Central memory CD8-positive, alpha-beta T cell (primary cell): Measurements from ENCODE around the gene BANP.

Source experiments
- ATAC-seq: fragments of 150-1000 bp; cut with Tn5 transposase; replicated peaks from 2 replicates; pipeline ENCODE4 v1.10.0; 2022; ENCODE audit warnings: mild to moderate bottlenecking, moderate FRiP score, moderate number of reproducible peaks; ENCODE audit not compliant: poor library complexity, severe bottlenecking; ENCODE audit errors: extremely low read depth
- DNase-seq, 2 donors: peaks; one replicate each; pipeline ENCODE4 v3.0.0; 2021; ENCODE audit warnings: low spot score in 2 of 2
- H3K27ac Mint-ChIP-seq: one replicate; pipeline ENCODE4 v1.8.0; 2022; ENCODE audit warnings: low read depth, mild to moderate bottlenecking, moderate library complexity, mixed read lengths
- H3K27me3 Mint-ChIP-seq: one replicate; pipeline ENCODE4 v1.8.0; 2022; ENCODE audit warnings: mixed read lengths
- H3K36me3 Mint-ChIP-seq: one replicate; pipeline ENCODE4 v1.8.0; 2022; ENCODE audit warnings: mild to moderate bottlenecking, moderate library complexity, mixed read lengths; ENCODE audit not compliant: insufficient read depth
- H3K4me1 Mint-ChIP-seq: one replicate; pipeline ENCODE4 v1.8.0; 2022; ENCODE audit warnings: mixed read lengths
- H3K4me3 Mint-ChIP-seq: one replicate; pipeline ENCODE4 v1.8.0; 2022; ENCODE audit warnings: mild to moderate bottlenecking, moderate library complexity, mixed read lengths
- H3K9me3 Mint-ChIP-seq: one replicate; pipeline ENCODE4 v1.8.0; 2022; ENCODE audit warnings: mixed read lengths

BANP gene

GRCh38 chr16:88055356-88055755 is 104.1 kb downstream of the BANP start:
- peaks cover 16% of the 10 kb centered on the region for H3K36me3 Mint-ChIP-seq
- no peaks in the 10 kb centered on the region for H3K4me1 Mint-ChIP-seq
- H3K27me3 Mint-ChIP-seq: no peaks in the 10 kb centered on the region
- H3K27ac Mint-ChIP-seq: no peak overlapping the region
- no peak for DNase-seq
- ATAC-seq: no peak
- no peaks in the 10 kb centered on the region for H3K9me3 Mint-ChIP-seq
- H3K4me3 Mint-ChIP-seq: no peak overlapping the region

- peaks cover 16% of the 10 kb centered on the region for H3K36me3 Mint-ChIP-seq
- H3K4me1 Mint-ChIP-seq: no peaks in the 10 kb centered on the region
- no peak for ATAC-seq
- no peak overlapping the region for H3K27ac Mint-ChIP-seq
- H3K4me3 Mint-ChIP-seq: no peak overlapping the region
- H3K27me3 Mint-ChIP-seq: no peaks in the 10 kb centered on the region
- DNase-seq: no peak
- no peaks in the 10 kb centered on the region for H3K9me3 Mint-ChIP-seq
Measured at GRCh38 chr16:88056212-88056611, 105.0 kb downstream of the BANP start.

- DNase-seq: no peak
- Mint-ChIP-seq H3K36me3 (peaks cover 16% of the 10 kb centered on the region), H3K27ac (no peak overlapping the region), H3K27me3 (no peaks in the 10 kb centered on the region), H3K4me1 (no peaks in the 10 kb centered on the region), H3K4me3 (no peak overlapping the region), H3K9me3 (no peaks in the 10 kb centered on the region)
- ATAC-seq: no peak
Measured at GRCh38 chr16:88057656-88058055, 106.4 kb downstream of the BANP start.

GRCh38 chr16:88058136-88058535 is 106.9 kb downstream of the BANP start:
- ATAC-seq: no peak
- H3K9me3 Mint-ChIP-seq: no peaks in the 10 kb centered on the region
- no peaks in the 10 kb centered on the region for H3K27me3 Mint-ChIP-seq
- no peak overlapping the region for H3K27ac Mint-ChIP-seq
- H3K4me3 Mint-ChIP-seq: no peak overlapping the region
- no peaks in the 10 kb centered on the region for H3K4me1 Mint-ChIP-seq
- no peak for DNase-seq
- H3K36me3 Mint-ChIP-seq: peaks cover 16% of the 10 kb centered on the region

- no peaks in the 10 kb centered on the region for H3K27me3 Mint-ChIP-seq
- no peak for DNase-seq
- H3K27ac Mint-ChIP-seq: no peak overlapping the region
- no peaks in the 10 kb centered on the region for H3K9me3 Mint-ChIP-seq
- H3K36me3 Mint-ChIP-seq: peaks cover 16% of the 10 kb centered on the region
- no peaks in the 10 kb centered on the region for H3K4me1 Mint-ChIP-seq
- no peak for ATAC-seq
- no peak overlapping the region for H3K4me3 Mint-ChIP-seq
Measured at GRCh38 chr16:88058817-88059216, 107.6 kb downstream of the BANP start.

GRCh38 chr16:88059701-88060386 is 108.6 kb downstream of the BANP start:
- Mint-ChIP-seq H3K36me3 (peaks cover 16% of the 10 kb centered on the region), H3K4me1 (no peaks in the 10 kb centered on the region), H3K27ac (no peak overlapping the region), H3K4me3 (no peak overlapping the region), H3K27me3 (no peaks in the 10 kb centered on the region), H3K9me3 (no peaks in the 10 kb centered on the region)
- no peak for ATAC-seq
- no peak for DNase-seq

- H3K4me1 Mint-ChIP-seq: no peaks in the 10 kb centered on the region
- DNase-seq (no peak), ATAC-seq (no peak)
- no peak overlapping the region for H3K4me3 Mint-ChIP-seq
- H3K9me3 Mint-ChIP-seq: no peaks in the 10 kb centered on the region
- no peaks in the 10 kb centered on the region for H3K27me3 Mint-ChIP-seq
- peaks cover 13% of the 10 kb centered on the region for H3K36me3 Mint-ChIP-seq
- no peak overlapping the region for H3K27ac Mint-ChIP-seq
Measured at GRCh38 chr16:88060524-88061219, 109.4 kb downstream of the BANP start.

GRCh38 chr16:88061346-88062110 is 110.3 kb downstream of the BANP start:
- DNase-seq: no peak
- Mint-ChIP-seq H3K4me1 (no peaks in the 10 kb centered on the region), H3K27ac (no peak overlapping the region), H3K4me3 (no peak overlapping the region), H3K36me3 (peaks cover 13% of the 10 kb centered on the region), H3K9me3 (no peaks in the 10 kb centered on the region), H3K27me3 (no peaks in the 10 kb centered on the region)
- ATAC-seq: no peak

- Mint-ChIP-seq H3K9me3 (no peaks in the 10 kb centered on the region), H3K4me1 (no peaks in the 10 kb centered on the region), H3K4me3 (no peak overlapping the region), H3K27me3 (no peaks in the 10 kb centered on the region), H3K27ac (no peak overlapping the region), H3K36me3 (peaks cover 12% of the 10 kb centered on the region)
- ATAC-seq (no peak), DNase-seq (no peak)
Measured at GRCh38 chr16:88062341-88063210, 111.3 kb downstream of the BANP start.

GRCh38 chr16:88063211-88063773 is 112.1 kb downstream of the BANP start:
- Mint-ChIP-seq H3K36me3 (peaks cover 13% of the 10 kb centered on the region), H3K9me3 (no peaks in the 10 kb centered on the region), H3K27me3 (no peaks in the 10 kb centered on the region), H3K4me3 (no peak overlapping the region), H3K27ac (no peak overlapping the region), H3K4me1 (no peaks in the 10 kb centered on the region)
- ATAC-seq: no peak
- no peak for DNase-seq

GRCh38 chr16:88064011-88064888 is 113.0 kb downstream of the BANP start:
- H3K9me3 Mint-ChIP-seq: no peaks in the 10 kb centered on the region
- ATAC-seq (no peak), DNase-seq (no peak)
- H3K4me1 Mint-ChIP-seq: no peaks in the 10 kb centered on the region
- no peak overlapping the region for H3K27ac Mint-ChIP-seq
- H3K27me3 Mint-ChIP-seq: no peaks in the 10 kb centered on the region
- peaks cover 11% of the 10 kb centered on the region for H3K36me3 Mint-ChIP-seq
- no peak overlapping the region for H3K4me3 Mint-ChIP-seq
